ENCODE measurements around the gene PCDHGB1. TPM values are rescaled to one million over a fixed set of nuclear protein-coding genes. Genes with fewer than 3 reads are reported as not detected.

PCDHGB1 gene
- total RNA-seq, 1 experiment from 2014 or later: 5.6 TPM

DNA sequence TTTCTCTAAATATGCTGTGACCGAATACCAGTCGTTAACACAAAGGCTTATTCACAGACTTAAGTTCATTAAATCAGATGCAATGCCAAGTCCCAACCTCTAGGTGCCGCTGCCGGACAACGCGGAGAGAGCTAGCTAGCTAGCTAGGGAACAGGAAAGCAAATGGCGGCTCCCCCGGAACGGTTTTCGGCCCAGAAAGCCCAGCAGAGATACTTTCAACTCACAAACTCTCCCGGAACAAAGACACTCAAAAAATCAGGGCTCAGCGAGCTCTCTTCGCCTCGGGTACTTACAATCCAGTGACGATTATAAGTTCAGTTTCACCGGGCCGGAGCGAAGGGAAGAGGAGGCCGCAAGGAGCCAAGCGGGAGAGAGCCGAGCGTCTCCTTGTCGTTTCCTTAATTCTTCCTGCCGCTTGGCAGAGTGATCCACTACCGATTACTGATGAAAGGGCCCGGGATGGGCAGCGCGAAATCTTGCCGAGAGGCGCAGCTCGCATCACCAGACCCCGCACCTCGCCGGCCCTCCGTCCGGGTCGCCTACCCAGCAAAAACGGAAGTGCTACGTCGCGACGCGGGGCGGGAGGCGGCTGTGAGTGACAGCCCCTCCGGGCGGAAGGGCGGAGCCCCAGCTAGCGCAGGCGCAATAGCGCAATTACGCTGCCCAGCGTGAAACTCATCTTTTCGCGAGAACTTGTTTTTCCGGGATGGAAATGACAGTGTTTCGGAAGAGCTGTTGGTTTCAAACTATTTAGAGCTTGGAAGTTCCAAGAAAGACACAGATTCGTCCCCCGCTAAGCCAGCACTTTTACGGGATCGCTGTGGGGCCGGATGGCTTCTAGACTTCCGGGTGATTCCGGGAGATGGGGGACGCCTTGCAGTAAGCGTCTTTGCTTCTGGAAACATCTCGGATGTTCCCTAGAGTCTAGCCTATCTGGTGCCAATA lies 29.4 kb upstream of the PCDHGB1 start, which contains the start of gene TAF7 (continued):
- TF ChIP-seq, protein P1, sequence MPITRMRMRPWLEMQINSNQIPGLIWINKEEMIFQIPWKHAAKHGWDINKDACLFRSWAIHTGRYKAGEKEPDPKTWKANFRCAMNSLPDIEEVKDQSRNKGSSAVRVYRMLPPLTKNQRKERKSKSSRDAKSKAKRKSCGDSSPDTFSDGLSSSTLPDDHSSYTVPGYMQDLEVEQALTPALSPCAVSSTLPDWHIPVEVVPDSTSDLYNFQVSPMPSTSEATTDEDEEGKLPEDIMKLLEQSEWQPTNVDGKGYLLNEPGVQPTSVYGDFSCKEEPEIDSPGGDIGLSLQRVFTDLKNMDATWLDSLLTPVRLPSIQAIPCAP (CRISPR knock-in tag; IDR thresholded peaks at IDR 0.05): no peak
- TF ChIP-seq, protein P2, sequence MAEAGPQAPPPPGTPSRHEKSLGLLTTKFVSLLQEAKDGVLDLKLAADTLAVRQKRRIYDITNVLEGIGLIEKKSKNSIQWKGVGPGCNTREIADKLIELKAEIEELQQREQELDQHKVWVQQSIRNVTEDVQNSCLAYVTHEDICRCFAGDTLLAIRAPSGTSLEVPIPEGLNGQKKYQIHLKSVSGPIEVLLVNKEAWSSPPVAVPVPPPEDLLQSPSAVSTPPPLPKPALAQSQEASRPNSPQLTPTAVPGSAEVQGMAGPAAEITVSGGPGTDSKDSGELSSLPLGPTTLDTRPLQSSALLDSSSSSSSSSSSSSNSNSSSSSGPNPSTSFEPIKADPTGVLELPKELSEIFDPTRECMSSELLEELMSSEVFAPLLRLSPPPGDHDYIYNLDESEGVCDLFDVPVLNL (CRISPR knock-in tag; IDR thresholded peaks at IDR 0.05; ENCODE audit: borderline replicate concordance, low read depth): no peak
- TF ChIP-seq ETV6 (CRISPR knock-in tag; IDR thresholded peaks at IDR 0.05): peak; percentile 64; the same call in 1 of the 2 replicates
- TF ChIP-seq, protein P3, sequence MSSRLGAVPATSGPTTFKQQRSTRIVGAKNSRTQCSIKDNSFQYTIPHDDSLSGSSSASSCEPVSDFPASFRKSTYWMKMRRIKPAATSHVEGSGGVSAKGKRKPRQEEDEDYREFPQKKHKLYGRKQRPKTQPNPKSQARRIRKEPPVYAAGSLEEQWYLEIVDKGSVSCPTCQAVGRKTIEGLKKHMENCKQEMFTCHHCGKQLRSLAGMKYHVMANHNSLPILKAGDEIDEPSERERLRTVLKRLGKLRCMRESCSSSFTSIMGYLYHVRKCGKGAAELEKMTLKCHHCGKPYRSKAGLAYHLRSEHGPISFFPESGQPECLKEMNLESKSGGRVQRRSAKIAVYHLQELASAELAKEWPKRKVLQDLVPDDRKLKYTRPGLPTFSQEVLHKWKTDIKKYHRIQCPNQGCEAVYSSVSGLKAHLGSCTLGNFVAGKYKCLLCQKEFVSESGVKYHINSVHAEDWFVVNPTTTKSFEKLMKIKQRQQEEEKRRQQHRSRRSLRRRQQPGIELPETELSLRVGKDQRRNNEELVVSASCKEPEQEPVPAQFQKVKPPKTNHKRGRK (CRISPR knock-in tag; IDR thresholded peaks at IDR 0.05; ENCODE audit: borderline replicate concordance): no peak

DNA sequence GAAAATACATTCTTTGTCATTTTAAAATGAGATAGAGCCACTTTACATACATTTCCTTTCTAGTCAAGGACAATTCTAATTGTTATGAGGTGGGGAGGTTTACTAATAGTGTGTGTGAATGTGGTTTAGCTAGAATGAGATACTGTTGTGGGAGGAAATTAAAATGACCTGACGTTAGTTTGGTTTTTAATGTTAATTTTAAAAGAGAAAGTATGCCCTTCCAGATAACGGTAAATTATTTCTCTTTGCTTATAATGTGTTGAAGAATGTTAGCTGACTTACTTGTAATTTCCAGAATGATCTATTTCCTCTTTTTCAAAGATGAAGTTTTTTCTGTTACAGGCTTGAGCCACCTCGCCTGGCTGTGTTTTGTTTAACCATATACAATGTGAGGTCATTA lies 27.6 kb upstream of the PCDHGB1 start:
- no peak overlapping the region for H3K27ac Mint-ChIP-seq
- POLR2A ChIA-PET: no interaction called here
- DNase-seq (ENCODE audit: low spot score): no peak
- peaks cover 34% of the 10 kb centered on the region for H3K36me3 Mint-ChIP-seq
- peaks cover 31% of the 10 kb centered on the region for H3K4me1 Mint-ChIP-seq
- peaks cover 42% of the 10 kb centered on the region for H3K9me3 Mint-ChIP-seq
- CTCF ChIA-PET: no interaction called here
- ATAC-seq: no peak
- H3K27me3 Mint-ChIP-seq (ENCODE audit: low read depth): peaks cover 28% of the 10 kb centered on the region
- peak overlapping the region; percentile 99 for H3K4me3 Mint-ChIP-seq
- TF ChIP-seq NFE2L1 (CRISPR knock-in tag; IDR thresholded peaks at IDR 0.05) (no peak), TEAD1 (CRISPR knock-in tag; IDR thresholded peaks at IDR 0.05) (no peak), RORB (CRISPR knock-in tag; IDR thresholded peaks at IDR 0.05) (no peak), FOXK1 (CRISPR knock-in tag; IDR thresholded peaks at IDR 0.05) (no peak), SMAD3 (CRISPR knock-in tag; IDR thresholded peaks at IDR 0.05; ENCODE audit: borderline replicate concordance) (no peak), ESRRA (CRISPR knock-in tag; IDR thresholded peaks at IDR 0.05; ENCODE audit: borderline replicate concordance) (no peak), ZNF416 (CRISPR knock-in tag; IDR thresholded peaks at IDR 0.05) (no peak), ZNF671 (CRISPR knock-in tag; IDR thresholded peaks at IDR 0.05) (no peak)
- TF ChIP-seq, protein P3 (CRISPR knock-in tag; IDR thresholded peaks at IDR 0.05; ENCODE audit: borderline replicate concordance): no peak
- TF ChIP-seq, protein P1 (CRISPR knock-in tag; IDR thresholded peaks at IDR 0.05): no peak
- TF ChIP-seq, protein P4, sequence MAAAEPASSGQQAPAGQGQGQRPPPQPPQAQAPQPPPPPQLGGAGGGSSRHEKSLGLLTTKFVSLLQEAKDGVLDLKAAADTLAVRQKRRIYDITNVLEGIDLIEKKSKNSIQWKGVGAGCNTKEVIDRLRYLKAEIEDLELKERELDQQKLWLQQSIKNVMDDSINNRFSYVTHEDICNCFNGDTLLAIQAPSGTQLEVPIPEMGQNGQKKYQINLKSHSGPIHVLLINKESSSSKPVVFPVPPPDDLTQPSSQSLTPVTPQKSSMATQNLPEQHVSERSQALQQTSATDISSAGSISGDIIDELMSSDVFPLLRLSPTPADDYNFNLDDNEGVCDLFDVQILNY (CRISPR knock-in tag; IDR thresholded peaks at IDR 0.05): no peak
- TF ChIP-seq, protein P2 (CRISPR knock-in tag; IDR thresholded peaks at IDR 0.05; ENCODE audit: borderline replicate concordance, low read depth): no peak
- TF ChIP-seq, protein P5, sequence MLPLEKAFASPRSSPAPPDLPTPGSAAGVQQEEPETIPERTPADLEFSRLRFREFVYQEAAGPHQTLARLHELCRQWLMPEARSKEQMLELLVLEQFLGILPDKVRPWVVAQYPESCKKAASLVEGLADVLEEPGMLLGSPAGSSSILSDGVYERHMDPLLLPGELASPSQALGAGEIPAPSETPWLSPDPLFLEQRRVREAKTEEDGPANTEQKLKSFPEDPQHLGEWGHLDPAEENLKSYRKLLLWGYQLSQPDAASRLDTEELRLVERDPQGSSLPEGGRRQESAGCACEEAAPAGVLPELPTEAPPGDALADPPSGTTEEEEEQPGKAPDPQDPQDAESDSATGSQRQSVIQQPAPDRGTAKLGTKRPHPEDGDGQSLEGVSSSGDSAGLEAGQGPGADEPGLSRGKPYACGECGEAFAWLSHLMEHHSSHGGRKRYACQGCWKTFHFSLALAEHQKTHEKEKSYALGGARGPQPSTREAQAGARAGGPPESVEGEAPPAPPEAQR (CRISPR knock-in tag; IDR thresholded peaks at IDR 0.05): no peak
- TF ChIP-seq, protein P6, sequence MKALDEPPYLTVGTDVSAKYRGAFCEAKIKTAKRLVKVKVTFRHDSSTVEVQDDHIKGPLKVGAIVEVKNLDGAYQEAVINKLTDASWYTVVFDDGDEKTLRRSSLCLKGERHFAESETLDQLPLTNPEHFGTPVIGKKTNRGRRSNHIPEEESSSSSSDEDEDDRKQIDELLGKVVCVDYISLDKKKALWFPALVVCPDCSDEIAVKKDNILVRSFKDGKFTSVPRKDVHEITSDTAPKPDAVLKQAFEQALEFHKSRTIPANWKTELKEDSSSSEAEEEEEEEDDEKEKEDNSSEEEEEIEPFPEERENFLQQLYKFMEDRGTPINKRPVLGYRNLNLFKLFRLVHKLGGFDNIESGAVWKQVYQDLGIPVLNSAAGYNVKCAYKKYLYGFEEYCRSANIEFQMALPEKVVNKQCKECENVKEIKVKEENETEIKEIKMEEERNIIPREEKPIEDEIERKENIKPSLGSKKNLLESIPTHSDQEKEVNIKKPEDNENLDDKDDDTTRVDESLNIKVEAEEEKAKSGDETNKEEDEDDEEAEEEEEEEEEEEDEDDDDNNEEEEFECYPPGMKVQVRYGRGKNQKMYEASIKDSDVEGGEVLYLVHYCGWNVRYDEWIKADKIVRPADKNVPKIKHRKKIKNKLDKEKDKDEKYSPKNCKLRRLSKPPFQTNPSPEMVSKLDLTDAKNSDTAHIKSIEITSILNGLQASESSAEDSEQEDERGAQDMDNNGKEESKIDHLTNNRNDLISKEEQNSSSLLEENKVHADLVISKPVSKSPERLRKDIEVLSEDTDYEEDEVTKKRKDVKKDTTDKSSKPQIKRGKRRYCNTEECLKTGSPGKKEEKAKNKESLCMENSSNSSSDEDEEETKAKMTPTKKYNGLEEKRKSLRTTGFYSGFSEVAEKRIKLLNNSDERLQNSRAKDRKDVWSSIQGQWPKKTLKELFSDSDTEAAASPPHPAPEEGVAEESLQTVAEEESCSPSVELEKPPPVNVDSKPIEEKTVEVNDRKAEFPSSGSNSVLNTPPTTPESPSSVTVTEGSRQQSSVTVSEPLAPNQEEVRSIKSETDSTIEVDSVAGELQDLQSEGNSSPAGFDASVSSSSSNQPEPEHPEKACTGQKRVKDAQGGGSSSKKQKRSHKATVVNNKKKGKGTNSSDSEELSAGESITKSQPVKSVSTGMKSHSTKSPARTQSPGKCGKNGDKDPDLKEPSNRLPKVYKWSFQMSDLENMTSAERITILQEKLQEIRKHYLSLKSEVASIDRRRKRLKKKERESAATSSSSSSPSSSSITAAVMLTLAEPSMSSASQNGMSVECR (CRISPR knock-in tag; IDR thresholded peaks at IDR 0.05; ENCODE audit: borderline replicate concordance): no peak
- TF ChIP-seq, protein P7, sequence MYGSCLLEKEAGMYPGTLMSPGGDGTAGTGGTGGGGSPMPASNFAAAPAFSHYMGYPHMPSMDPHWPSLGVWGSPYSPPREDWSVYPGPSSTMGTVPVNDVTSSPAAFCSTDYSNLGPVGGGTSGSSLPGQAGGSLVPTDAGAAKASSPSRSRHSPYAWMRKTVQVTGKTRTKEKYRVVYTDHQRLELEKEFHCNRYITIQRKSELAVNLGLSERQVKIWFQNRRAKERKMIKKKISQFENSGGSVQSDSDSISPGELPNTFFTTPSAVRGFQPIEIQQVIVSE (CRISPR knock-in tag; IDR thresholded peaks at IDR 0.05; ENCODE audit: borderline replicate concordance): no peak

Measured in WTC11 (cell line).